OCI-LY7 (cell line): ENCODE measurements around the gene F7. TPM values are rescaled to one million over a fixed set of nuclear protein-coding genes. Genes with fewer than 3 reads are reported as not detected.

Experiments
- BruUV-seq: library from RNA; stranded (reverse); fragments of 400-500 nt; replicated peaks from 2 replicates; lab custom pipeline; 2021; lab: Mats Ljungman, UMichigan
- CTCF ChIA-PET: fragments of 300-600 bp; sonication (Branson Sonifier 250); formaldehyde crosslinking; loops from one replicate; lab custom pipeline; 2022; ENCODE audit warnings: antibody characterized with exemption; ENCODE audit not compliant: unreplicated experiment; lab: Charles Lee
- POLR2A ChIA-PET: fragments of 300-600 bp; sonication (Branson Sonifier 250); formaldehyde crosslinking; loops from one replicate; lab custom pipeline; 2022; ENCODE audit warnings: antibody characterized with exemption; lab: Charles Lee
- DNase-seq: peaks from one replicate; pipeline ENCODE4 v3.0.0-alpha.2; 2015; ENCODE audit warnings: low spot score
- H2AFZ ChIP-seq: fragments of 200-600 bp; sonication (generic), shearing (Covaris generic); 2 replicates; pipeline ENCODE4 v1.6.1; 2014; ENCODE audit warnings: mild to moderate bottlenecking, antibody characterized with exemption, low read length, moderate library complexity
- H3K27ac ChIP-seq: fragments of 200-600 bp; sonication (generic); 2 replicates; pipeline ENCODE4 v1.5.1; 2014; ENCODE audit warnings: mixed run types, low read depth, mild to moderate bottlenecking, moderate library complexity, low read length, inconsistent platforms; ENCODE audit not compliant: poor library complexity, severe bottlenecking
- H3K36me3 ChIP-seq: fragments of 200-600 bp; sonication (generic); 2 replicates; pipeline ENCODE4 v1.6.1; 2014; ENCODE audit warnings: mild to moderate bottlenecking, antibody characterized with exemption, low read length, moderate library complexity, mixed read lengths; ENCODE audit not compliant: insufficient read depth
- H3K4me1 ChIP-seq: fragments of 200-600 bp; sonication (generic); 2 replicates; pipeline ENCODE4 v1.5.1; 2014; ENCODE audit warnings: mild to moderate bottlenecking, low read length; ENCODE audit not compliant: insufficient read depth, poor library complexity, severe bottlenecking
- H3K4me2 ChIP-seq: fragments of 200-600 bp; sonication (generic); 2 replicates; pipeline ENCODE4 v1.6.1; 2014; ENCODE audit warnings: mild to moderate bottlenecking, low read length
- H3K4me3 ChIP-seq: fragments of 200-600 bp; sonication (generic); 2 replicates; pipeline ENCODE4 v1.5.1; 2014; ENCODE audit warnings: mild to moderate bottlenecking, low read depth, low read length; ENCODE audit not compliant: poor library complexity, severe bottlenecking
- H3K79me2 ChIP-seq: fragments of 200-600 bp; sonication (generic); 2 replicates; pipeline ENCODE4 v1.6.1; 2016; ENCODE audit warnings: low read depth, mild to moderate bottlenecking, low read length, moderate library complexity, mixed read lengths; ENCODE audit not compliant: insufficient read depth
- H3K9me2 ChIP-seq: fragments of 200-600 bp; sonication (generic); 2 replicates; pipeline ENCODE4 v1.6.1; 2016; ENCODE audit warnings: mild to moderate bottlenecking, low read length, mixed read lengths; ENCODE audit not compliant: insufficient read depth
- H3K9me3 ChIP-seq: fragments of 200-600 bp; sonication (generic); 2 replicates; pipeline ENCODE4 v1.6.1; 2014; ENCODE audit warnings: mild to moderate bottlenecking, mixed run types, low read length, mixed read lengths
- H4K20me1 ChIP-seq: fragments of 200-600 bp; sonication (generic); 2 replicates; pipeline ENCODE4 v1.6.1; 2014; ENCODE audit warnings: mild to moderate bottlenecking, antibody characterized with exemption, low read length, moderate library complexity, mixed read lengths; ENCODE audit not compliant: insufficient read depth
- CTCF ChIP-seq: fragments of 200-600 bp; sonication (generic); conservative IDR thresholded peaks from 2 replicates; pipeline ENCODE4 v1.5.1; 2014; ENCODE audit warnings: mild to moderate bottlenecking, antibody characterized with exemption, low read length, moderate library complexity, mixed read lengths
- EZH2phosphoT487 ChIP-seq: fragments of 200-600 bp; sonication (generic); IDR thresholded peaks from 2 replicates; pipeline ENCODE4 v1.6.1; 2018; ENCODE audit warnings: low read depth, borderline replicate concordance, mild to moderate bottlenecking, mixed run types, antibody characterized with exemption, low read length, moderate library complexity, mixed read lengths
- intact Hi-C: fragments of 100-400 bp; cut with micrococcal nuclease; formaldehyde crosslinking; loops from one replicate; pipeline ENCODE4 v1.10.0; 2022; ENCODE audit not compliant: unreplicated experiment
- total RNA-seq, 2 experiments: library from RNA; depleted of rRNA in 1 of 2; stranded (reverse); fragments of >200 nt in 1 of 2; shearing (Covaris generic) in 1 of 2; gene quantifications; 2 replicates each; pipeline ENCODE4 v1.2.3, GENCODE V29; 2014 to 2022

Gene F7
- total RNA-seq, 2 experiments from 2014 or later, result not detected

GRCh38 chr13:113166681-113167080, 61.1 kb downstream of the F7 start:
- Histone ChIP-seq H4K20me1 (no peaks in the 10 kb centered on the region), H2AFZ (no peak overlapping the region), H3K4me3 (no peak overlapping the region), H3K9me2 (no peaks in the 10 kb centered on the region), H3K4me2 (no peak overlapping the region), H3K4me1 (no peaks in the 10 kb centered on the region), H3K79me2 (no peaks in the 10 kb centered on the region), H3K9me3 (no peaks in the 10 kb centered on the region), H3K27ac (no peak overlapping the region), H3K36me3 (no peaks in the 10 kb centered on the region)
- CTCF ChIA-PET, result no interaction called here
- no peak for DNase-seq
- POLR2A ChIA-PET, result interaction anchor here (0.9 kb wide), 1 partner anchor 193 kb away, joined by 3 read pairs; no protein-coding TSS in a partner anchor
- intact Hi-C loops, result no loop called here
- TF ChIP-seq CTCF (no peak), EZH2phosphoT487 (no peak)
- BruUV-seq, result no TSS peak

GRCh38 chr13:113167155-113167554, 61.6 kb downstream of the F7 start:
- Histone ChIP-seq H3K4me2 (no peak overlapping the region), H2AFZ (no peak overlapping the region), H3K27ac (no peak overlapping the region), H3K4me1 (no peaks in the 10 kb centered on the region), H3K36me3 (no peaks in the 10 kb centered on the region), H3K79me2 (no peaks in the 10 kb centered on the region), H4K20me1 (no peaks in the 10 kb centered on the region), H3K9me2 (no peaks in the 10 kb centered on the region), H3K4me3 (no peak overlapping the region), H3K9me3 (no peaks in the 10 kb centered on the region)
- POLR2A ChIA-PET, result interaction anchor here (0.9 kb wide), 1 partner anchor 192 kb away, joined by 3 read pairs; no protein-coding TSS in a partner anchor
- no TSS peak for BruUV-seq
- intact Hi-C loops, result no loop called here
- CTCF ChIA-PET, result no interaction called here
- DNase-seq, result no peak
- TF ChIP-seq CTCF (no peak), EZH2phosphoT487 (no peak)

- Histone ChIP-seq H4K20me1 (no peaks in the 10 kb centered on the region), H3K9me2 (no peaks in the 10 kb centered on the region), H3K9me3 (no peaks in the 10 kb centered on the region), H3K36me3 (no peaks in the 10 kb centered on the region), H3K79me2 (no peaks in the 10 kb centered on the region), H3K4me1 (no peaks in the 10 kb centered on the region), H3K4me2 (no peak overlapping the region), H2AFZ (no peak overlapping the region), H3K27ac (no peak overlapping the region), H3K4me3 (no peak overlapping the region)
- no TSS peak for BruUV-seq
- POLR2A ChIA-PET, result interaction anchor here (0.9 kb wide), 1 partner anchor 192 kb away, joined by 3 read pairs; no protein-coding TSS in a partner anchor
- TF ChIP-seq EZH2phosphoT487, result no peak
- no peak for TF ChIP-seq CTCF
- intact Hi-C loops, result no loop called here
- no peak for DNase-seq
- CTCF ChIA-PET, result no interaction called here
Measured at GRCh38 chr13:113167575-113167974, 62.0 kb downstream of the F7 start.
